RWPE2 (cell line): ENCODE results near the gene GCN1.
"Not testable (repeated sequence)": the region's sequence is repeated elsewhere in the genome, so short reads cannot be mapped to it uniquely, and the experiment has no call there.

Experiments
- ATAC-seq: fragments of 200-7000 bp; cut with Tn5 transposase; 3 replicates; pipeline ENCODE4 v1.9.1; 2021; ENCODE audit warnings: low read depth
- DNase-seq: peaks from one replicate; pipeline ENCODE4 v3.0.0-alpha.2; 2020; ENCODE audit warnings: low spot score
- H3K27ac ChIP-seq: fragments of 450-650 bp; 2 replicates; pipeline ENCODE4 v1.5.1; 2017; ENCODE audit warnings: mild to moderate bottlenecking; ENCODE audit not compliant: poor library complexity, severe bottlenecking
- H3K27me3 ChIP-seq: fragments of 250-450 bp; sonication (Bioruptor Pico); 2 replicates; pipeline ENCODE4 v1.5.1; 2021; ENCODE audit warnings: mild to moderate bottlenecking, moderate library complexity; ENCODE audit not compliant: insufficient read depth, poor library complexity, severe bottlenecking
- H3K36me3 ChIP-seq: fragments of 250-450 bp; sonication (Bioruptor Pico); 2 replicates; pipeline ENCODE4 v1.5.1; 2020; ENCODE audit warnings: low read depth, mild to moderate bottlenecking, moderate library complexity
- H3K4me1 ChIP-seq: fragments of 250-450 bp; sonication (Bioruptor Pico); 2 replicates; pipeline ENCODE4 v1.5.1; 2021; ENCODE audit warnings: mild to moderate bottlenecking, moderate library complexity; ENCODE audit not compliant: insufficient read depth, poor library complexity, severe bottlenecking
- H3K4me3 ChIP-seq: fragments of 250-450 bp; sonication (Bioruptor Pico); 2 replicates; pipeline ENCODE4 v1.5.1; 2021; ENCODE audit warnings: mild to moderate bottlenecking, moderate library complexity; ENCODE audit not compliant: severe bottlenecking
- H3K9me3 ChIP-seq: fragments of 250-450 bp; sonication (Bioruptor Pico); 2 replicates; pipeline ENCODE4 v1.5.1; 2021; ENCODE audit warnings: mild to moderate bottlenecking, moderate library complexity; ENCODE audit not compliant: severe bottlenecking
- CTCF ChIP-seq: fragments of 450-650 bp; IDR thresholded peaks from one replicate; pipeline ENCODE4 v1.5.1; 2017; ENCODE audit warnings: mild to moderate bottlenecking, moderate library complexity; ENCODE audit not compliant: poor library complexity, severe bottlenecking

The GCN1 gene

DNA sequence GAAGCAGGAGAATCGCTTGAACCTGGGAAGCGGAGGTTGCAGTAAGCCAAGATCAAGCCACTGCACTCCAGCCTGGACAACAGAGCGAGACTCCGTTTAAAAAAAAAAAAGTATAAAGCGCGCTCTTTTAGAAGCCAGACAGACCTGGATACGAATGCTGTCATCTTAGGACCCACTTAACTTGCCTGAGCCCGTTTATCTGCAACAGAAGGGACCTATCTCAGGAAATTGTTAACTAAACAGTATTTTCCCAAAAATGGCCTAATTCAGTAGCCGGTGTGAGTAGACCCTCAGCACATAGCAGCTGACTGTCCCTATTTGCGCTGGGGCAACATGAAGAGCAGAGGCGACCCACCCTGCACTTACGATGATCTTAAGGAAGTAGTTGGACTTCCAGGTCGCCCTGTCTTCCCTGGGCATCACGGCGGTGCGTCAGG is 5.9 kb upstream of the GCN1 start:
- peaks cover 52% of the 10 kb centered on the region for H3K36me3 ChIP-seq
- peak overlapping the region; percentile 89 for H3K27ac ChIP-seq
- no peaks in the 10 kb centered on the region for H3K27me3 ChIP-seq
- H3K9me3 ChIP-seq: no peaks in the 10 kb centered on the region
- no peak for DNase-seq
- ATAC-seq: no peak
- peaks cover 10% of the 10 kb centered on the region for H3K4me1 ChIP-seq
- TF ChIP-seq CTCF: no peak
- H3K4me3 ChIP-seq: peak overlapping the region; percentile 87

DNA sequence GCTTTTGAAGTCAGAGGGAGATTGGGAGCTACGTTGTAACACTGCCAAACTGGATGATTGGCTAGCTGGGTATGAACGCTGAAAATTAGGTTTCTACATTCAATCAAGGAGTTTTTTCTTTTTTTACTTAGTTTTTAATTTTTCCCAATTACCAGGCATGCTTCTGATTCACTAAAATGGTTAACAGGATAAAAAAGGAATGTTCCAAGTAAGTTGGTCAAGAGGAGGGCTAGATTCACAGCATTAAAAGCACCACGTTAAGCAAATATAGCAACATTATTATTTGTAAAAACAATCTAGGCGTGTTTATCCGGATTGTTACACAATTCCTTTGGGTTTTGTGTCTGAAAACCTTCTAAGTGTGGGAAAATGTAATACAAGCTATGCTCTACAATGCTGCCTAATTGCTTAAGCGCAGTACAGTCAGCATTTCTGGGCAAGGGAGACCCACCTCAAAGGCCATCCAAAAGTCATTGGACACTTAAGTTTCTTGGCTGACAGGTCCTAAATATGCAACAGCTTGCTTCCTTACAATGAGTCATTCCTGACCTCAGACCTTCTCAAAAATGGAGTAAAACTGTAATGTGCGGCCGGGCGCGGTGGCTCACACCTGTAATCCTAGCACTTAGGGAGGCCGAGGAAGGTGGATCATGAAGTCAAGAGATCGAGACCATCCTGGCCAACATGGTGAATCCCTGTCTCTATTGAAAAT is 5.2 kb upstream of the GCN1 start:
- no peak for DNase-seq
- Histone ChIP-seq H3K27ac (peak overlapping the region; percentile 89), H3K36me3 (peaks cover 52% of the 10 kb centered on the region), H3K9me3 (no peaks in the 10 kb centered on the region), H3K27me3 (no peaks in the 10 kb centered on the region), H3K4me1 (peaks cover 13% of the 10 kb centered on the region), H3K4me3 (peak overlapping the region; percentile 87)
- ATAC-seq: no peak; the same call in 2 of the 3 replicates
- TF ChIP-seq CTCF: no peak

DNA sequence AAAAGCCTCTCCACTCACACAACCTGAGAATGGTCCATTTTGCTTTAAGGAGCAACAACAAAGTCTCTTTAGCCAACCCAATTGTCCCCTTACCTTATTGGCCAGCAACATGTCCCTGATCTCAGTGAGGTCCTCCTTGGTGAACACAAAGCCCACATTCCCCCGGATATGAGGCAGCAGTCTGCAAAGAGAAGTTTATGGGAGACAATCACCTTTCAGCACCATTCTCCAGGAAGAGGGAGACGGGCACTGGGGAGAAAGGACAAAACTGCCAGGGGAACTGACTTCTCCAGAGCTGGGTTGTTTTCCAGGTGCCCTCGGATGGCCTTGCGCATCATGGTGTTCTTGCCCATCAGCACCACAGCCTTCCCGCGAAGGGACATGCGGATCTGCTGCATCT is 4.5 kb upstream of the GCN1 start:
- H3K36me3 ChIP-seq: peaks cover 52% of the 10 kb centered on the region
- TF ChIP-seq CTCF: no peak
- H3K9me3 ChIP-seq: no peaks in the 10 kb centered on the region
- DNase-seq (no peak), ATAC-seq (no peak)
- H3K27ac ChIP-seq: peak overlapping the region; percentile 89
- no peak overlapping the region for H3K4me3 ChIP-seq
- H3K27me3 ChIP-seq: no peaks in the 10 kb centered on the region
- peaks cover 13% of the 10 kb centered on the region for H3K4me1 ChIP-seq

- Histone ChIP-seq H3K36me3 (peaks cover 57% of the 10 kb centered on the region), H3K4me3 (no peak overlapping the region)
- no peak for ATAC-seq
These were observed 3.0 kb upstream of the GCN1 start for GRCh38 chr12:120197542-120197887.

GRCh38 chr12:120196817-120197541 is 2.5 kb upstream of the GCN1 start:
- not testable (repeated sequence) for H3K9me3 ChIP-seq, H3K27me3 ChIP-seq, ATAC-seq, DNase-seq, H3K4me3 ChIP-seq
- peaks cover 60% of the 10 kb centered on the region for H3K36me3 ChIP-seq
- H3K27ac ChIP-seq: peak overlapping the region; percentile 89
- H3K4me1 ChIP-seq: peaks cover 18% of the 10 kb centered on the region

More at GRCh38 chr12:120197542-120197887, 3.0 kb upstream of the GCN1 start:
- TF ChIP-seq CTCF: no peak
- DNase-seq: no peak
- Histone ChIP-seq H3K27ac (peak overlapping the region; percentile 89), H3K27me3 (no peaks in the 10 kb centered on the region), H3K4me1 (peaks cover 18% of the 10 kb centered on the region), H3K9me3 (no peaks in the 10 kb centered on the region)
